IPS-18c (cell line): ENCODE results near the gene PFN1.
A peak's percentile ranks its signal among the peaks of the same experiment; 100 is the strongest.

Experiments used
- H3K4me3 ChIP-seq: 2 replicates; pipeline ENCODE4 v1.7.0; 2013; ENCODE audit warnings: low read depth, mild to moderate bottlenecking, low read length, moderate library complexity; ENCODE audit not compliant: insufficient read depth
- H3K9me3 ChIP-seq: one replicate; pipeline ENCODE4 v1.6.1; 2013; ENCODE audit warnings: mild to moderate bottlenecking, low read length, moderate library complexity; ENCODE audit not compliant: control insufficient read depth, insufficient read depth

PFN1 gene

GRCh38 chr17:4949321-4950074, 1.2 kb upstream of the PFN1 start:
- Histone ChIP-seq H3K4me3 (peak overlapping the region; percentile 94), H3K9me3 (no peaks in the 10 kb centered on the region)

- Histone ChIP-seq H3K4me3 (peak overlapping the region; percentile 94), H3K9me3 (no peaks in the 10 kb centered on the region)
Observed at GRCh38 chr17:4948931-4949320, 596 bp upstream of the PFN1 start.

- H3K4me3 ChIP-seq, result peak overlapping the region; percentile 94
- H3K9me3 ChIP-seq, result no peaks in the 10 kb centered on the region
Observed at GRCh38 chr17:4947411-4948165, 742 bp downstream of the PFN1 start.

DNA sequence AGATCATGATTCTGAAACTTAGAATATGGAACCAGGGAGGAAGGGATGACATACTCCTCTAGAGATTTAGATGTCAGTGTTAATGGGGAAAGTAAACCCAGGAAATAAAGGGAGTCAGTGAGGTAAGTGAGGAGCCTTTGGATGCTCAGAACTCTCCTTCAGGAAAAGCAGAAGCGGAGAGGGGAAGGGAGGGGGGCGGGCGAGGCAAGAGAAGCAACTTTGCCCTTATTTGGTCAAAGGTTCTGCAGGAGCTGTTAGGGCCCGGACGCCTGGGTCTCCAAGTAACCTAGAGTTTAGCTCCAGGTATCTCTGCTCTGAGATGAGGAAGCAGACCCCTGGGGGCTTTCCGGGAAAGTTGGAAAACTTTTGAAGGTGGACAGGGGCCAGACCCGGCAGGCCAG, 1.3 kb downstream of the PFN1 start:
- peak overlapping the region; percentile 94 for H3K4me3 ChIP-seq
- H3K9me3 ChIP-seq, result no peaks in the 10 kb centered on the region

DNA sequence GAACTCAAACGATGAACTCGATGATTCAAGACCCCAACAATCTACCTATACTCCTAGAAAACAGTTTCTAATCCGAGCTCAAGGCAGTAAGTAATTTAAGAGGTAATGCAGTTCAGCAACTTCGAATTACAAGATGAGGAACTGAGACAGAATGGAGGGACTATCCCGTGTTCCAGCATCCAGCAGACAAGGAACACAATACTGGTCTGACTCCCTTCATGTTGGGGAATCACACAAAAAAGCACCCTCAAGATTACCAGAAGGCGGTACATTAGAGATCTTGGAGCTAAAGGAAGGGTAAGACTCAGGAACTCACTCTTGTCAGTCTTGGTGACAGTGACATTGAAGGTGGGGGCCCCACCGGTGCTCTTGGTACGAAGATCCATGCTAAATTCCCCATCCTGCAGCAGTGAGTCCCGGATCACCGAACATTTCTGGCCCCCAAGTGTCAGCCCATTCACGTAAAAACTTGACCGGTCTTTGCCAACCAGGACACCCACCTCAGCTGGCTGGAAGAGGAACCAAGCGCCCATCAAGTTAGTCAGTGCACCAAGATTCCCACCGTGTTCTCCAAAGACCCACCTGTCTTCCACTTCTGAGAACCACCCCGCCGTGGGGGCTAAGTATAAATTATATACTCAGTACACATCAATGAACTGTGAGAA, 1.9 kb downstream of the PFN1 start:
- Histone ChIP-seq H3K9me3 (no peaks in the 10 kb centered on the region), H3K4me3 (peak overlapping the region; percentile 94)

GRCh38 chr17:4945944-4946280, 2.4 kb downstream of the PFN1 start:
- H3K9me3 ChIP-seq, result no peaks in the 10 kb centered on the region
- no peak overlapping the region for H3K4me3 ChIP-seq

- no peak overlapping the region for H3K4me3 ChIP-seq
Observed at GRCh38 chr17:4945176-4945943, 3.0 kb downstream of the PFN1 start.

GRCh38 chr17:4944554-4945175, 3.7 kb downstream of the PFN1 start:
- no peak overlapping the region for H3K4me3 ChIP-seq

More at GRCh38 chr17:4945176-4945943, 3.0 kb downstream of the PFN1 start:
- H3K9me3 ChIP-seq, result no peaks in the 10 kb centered on the region

GRCh38 chr17:4944163-4944553, 4.2 kb downstream of the PFN1 start:
- Histone ChIP-seq H3K9me3 (no peaks in the 10 kb centered on the region), H3K4me3 (no peak overlapping the region)

More at GRCh38 chr17:4944554-4945175, 3.7 kb downstream of the PFN1 start:
- H3K9me3 ChIP-seq, result no peaks in the 10 kb centered on the region

DNA sequence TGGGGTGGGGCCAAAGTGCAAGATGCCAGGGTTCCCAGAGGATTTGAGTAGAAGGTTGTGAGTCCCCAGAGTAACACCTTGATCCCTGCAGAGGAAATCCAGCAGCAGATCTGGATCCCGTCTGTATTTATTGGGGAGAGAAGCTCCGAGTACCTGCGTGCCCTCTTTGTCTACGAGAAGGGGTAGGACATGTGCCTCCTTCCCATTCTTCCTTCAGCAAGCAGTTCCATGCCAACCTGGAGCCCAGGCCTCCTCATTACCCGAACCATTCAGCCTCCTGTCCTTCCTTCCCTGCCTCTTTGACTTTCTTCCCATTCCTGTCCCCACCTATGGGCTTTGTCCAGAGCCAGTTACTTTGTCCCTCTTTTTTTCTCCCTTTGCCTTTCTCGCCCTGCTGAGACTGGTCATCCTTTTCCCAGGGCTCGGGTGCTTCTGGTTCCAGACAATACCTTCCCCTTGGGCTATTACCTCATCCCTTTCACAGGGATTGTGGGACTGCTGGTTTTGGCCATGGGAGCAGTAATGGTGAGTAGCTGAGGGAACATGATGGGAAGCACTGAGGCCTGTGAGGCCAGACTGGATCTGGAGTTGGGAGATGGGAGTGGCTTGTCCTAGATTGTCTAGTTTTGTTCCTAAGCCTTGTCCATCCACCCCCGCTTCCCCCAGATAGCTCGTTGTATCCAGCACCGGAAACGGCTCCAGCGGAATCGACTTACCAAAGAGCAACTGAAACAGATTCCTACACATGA, 5.4 kb downstream of the PFN1 start:
- no peak overlapping the region for H3K4me3 ChIP-seq

GRCh38 chr17:4941319-4941610, 7.1 kb downstream of the PFN1 start:
- peak overlapping the region; percentile 87 for H3K4me3 ChIP-seq
- peaks cover 2% of the 10 kb centered on the region for H3K9me3 ChIP-seq

More for the DNA sequence above, 5.4 kb downstream of the PFN1 start:
- no peaks in the 10 kb centered on the region for H3K9me3 ChIP-seq

- H3K4me3 ChIP-seq, result peak overlapping the region; percentile 87
- peaks cover 2% of the 10 kb centered on the region for H3K9me3 ChIP-seq
Observed at GRCh38 chr17:4940555-4941318, 7.6 kb downstream of the PFN1 start.

GRCh38 chr17:4939796-4940554, 8.4 kb downstream of the PFN1 start, which contains the start of the genes RNF167 and SLC25A11:
Gene RNF167 (plus strand): TSS chr17:4940268. CDS start chr17:4940910, 642 bp downstream.
Gene SLC25A11 (minus strand): TSS chr17:4940046. CDS start chr17:4939910, 136 bp downstream.
- peak within 1 kb of the TSS; percentile 87 for H3K4me3 ChIP-seq

DNA sequence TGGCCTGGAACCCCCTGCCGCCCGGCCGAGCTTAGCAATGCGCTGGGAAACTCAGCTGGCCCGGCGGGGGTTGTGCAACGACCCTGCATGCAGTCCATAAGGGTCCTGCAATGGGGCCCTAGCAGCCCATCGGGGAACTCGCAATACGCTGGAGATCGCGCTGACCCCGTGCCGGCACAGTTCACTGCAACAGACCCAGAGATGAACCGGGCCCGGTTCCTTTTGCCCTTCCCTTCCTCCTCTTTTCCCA, 8.9 kb downstream of the PFN1 start:
- Histone ChIP-seq H3K9me3 (peaks cover 2% of the 10 kb centered on the region), H3K4me3 (peak overlapping the region; percentile 87)

More at GRCh38 chr17:4939796-4940554, 8.4 kb downstream of the PFN1 start, which contains the start of the genes RNF167 and SLC25A11:
- peaks cover 2% of the 10 kb centered on the region for H3K9me3 ChIP-seq
